MM.1S (cell line): Measurements from ENCODE around the gene METTL16.

Source experiments
- EZH2 ChIP-seq: fragments of 300-600 bp; sonication (generic); optimal IDR thresholded peaks from 2 replicates; pipeline ENCODE3; 2017; ENCODE audit warnings: low read depth, mild to moderate bottlenecking, antibody characterized with exemption, low read length, mixed read lengths
- TF ChIP-seq, protein P1 (sequence below): fragments of 300-600 bp; sonication (generic); IDR thresholded peaks from 2 replicates; pipeline ENCODE4 v1.5.1; 2016; ENCODE audit warnings: antibody characterized with exemption, low read length, mixed read lengths

DNA sequence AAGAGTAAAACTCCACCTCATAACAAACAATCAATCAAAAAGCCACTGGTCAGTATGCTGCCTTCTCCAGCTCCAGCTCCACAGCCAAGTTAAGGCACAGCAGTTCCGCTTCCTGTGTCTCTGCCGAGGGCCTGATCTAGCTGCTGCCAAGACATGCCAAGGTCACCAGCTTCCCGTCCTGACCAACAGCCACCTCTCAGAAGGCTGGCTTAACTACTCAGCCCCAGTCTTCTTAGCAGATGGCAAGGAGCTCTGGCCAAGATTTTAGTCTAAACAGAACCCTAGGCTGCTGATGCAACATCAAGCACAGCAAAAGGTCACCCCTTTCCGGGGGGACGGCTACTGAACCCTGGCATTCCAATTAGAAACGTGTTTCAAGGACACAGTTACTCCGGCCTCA is 93.1 kb downstream of the METTL16 start:
- TF ChIP-seq, protein P1, sequence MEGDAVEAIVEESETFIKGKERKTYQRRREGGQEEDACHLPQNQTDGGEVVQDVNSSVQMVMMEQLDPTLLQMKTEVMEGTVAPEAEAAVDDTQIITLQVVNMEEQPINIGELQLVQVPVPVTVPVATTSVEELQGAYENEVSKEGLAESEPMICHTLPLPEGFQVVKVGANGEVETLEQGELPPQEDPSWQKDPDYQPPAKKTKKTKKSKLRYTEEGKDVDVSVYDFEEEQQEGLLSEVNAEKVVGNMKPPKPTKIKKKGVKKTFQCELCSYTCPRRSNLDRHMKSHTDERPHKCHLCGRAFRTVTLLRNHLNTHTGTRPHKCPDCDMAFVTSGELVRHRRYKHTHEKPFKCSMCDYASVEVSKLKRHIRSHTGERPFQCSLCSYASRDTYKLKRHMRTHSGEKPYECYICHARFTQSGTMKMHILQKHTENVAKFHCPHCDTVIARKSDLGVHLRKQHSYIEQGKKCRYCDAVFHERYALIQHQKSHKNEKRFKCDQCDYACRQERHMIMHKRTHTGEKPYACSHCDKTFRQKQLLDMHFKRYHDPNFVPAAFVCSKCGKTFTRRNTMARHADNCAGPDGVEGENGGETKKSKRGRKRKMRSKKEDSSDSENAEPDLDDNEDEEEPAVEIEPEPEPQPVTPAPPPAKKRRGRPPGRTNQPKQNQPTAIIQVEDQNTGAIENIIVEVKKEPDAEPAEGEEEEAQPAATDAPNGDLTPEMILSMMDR, result no peak
- TF ChIP-seq EZH2, result no peak
